Esophagus squamous epithelium (tissue), 4 donors: Measurements from ENCODE around the gene DAB2IP.
"Not testable (repeated sequence)": the region's sequence is repeated elsewhere in the genome, so short reads cannot be mapped to it uniquely, and the experiment has no call there.

ENCODE experiments used
- POLR2A ChIP-seq, 4 donors: fragments of 450-650 bp; IDR thresholded peaks; one replicate each; pipeline ENCODE4 v1.6.1; 2017; ENCODE audit warnings: antibody characterized with exemption in 4 of 4, mild to moderate bottlenecking in 4 of 4, moderate library complexity in 3 of 4
- TF ChIP-seq, protein P1 (sequence below), 6 experiments: fragments of 450-650 bp in 4 of 6; fragments of 200-600 bp in 2 of 6; sonication (generic) in 2 of 6; IDR thresholded peaks; one replicate each; pipeline ENCODE4 v1.5.1; 2016 to 2019; ENCODE audit warnings: antibody characterized with exemption in 6 of 6, mild to moderate bottlenecking in 4 of 6, moderate library complexity in 4 of 6

DNA sequence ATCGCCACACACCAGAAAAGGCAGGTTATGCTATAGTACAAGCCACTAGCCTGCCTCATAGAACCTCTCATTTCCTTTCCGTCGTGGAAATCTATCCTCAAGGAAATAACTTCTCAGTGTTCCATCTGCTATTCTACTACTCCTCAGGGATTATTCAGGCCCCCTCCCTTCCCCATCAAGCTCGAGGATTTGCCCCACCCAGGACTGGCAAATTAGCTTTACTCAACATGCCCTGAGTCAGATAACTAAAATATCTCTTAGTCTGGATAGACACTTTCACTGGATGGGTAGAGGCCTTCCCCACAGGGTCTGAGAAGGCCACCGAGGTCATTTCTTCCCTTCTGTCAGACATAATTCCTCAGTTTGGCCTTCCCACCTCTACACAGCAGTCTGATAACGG, 142.9 kb downstream of the DAB2IP start:
- TF ChIP-seq POLR2A (IDR thresholded peaks at IDR 0.05), result not testable (repeated sequence)
- TF ChIP-seq, protein P1, sequence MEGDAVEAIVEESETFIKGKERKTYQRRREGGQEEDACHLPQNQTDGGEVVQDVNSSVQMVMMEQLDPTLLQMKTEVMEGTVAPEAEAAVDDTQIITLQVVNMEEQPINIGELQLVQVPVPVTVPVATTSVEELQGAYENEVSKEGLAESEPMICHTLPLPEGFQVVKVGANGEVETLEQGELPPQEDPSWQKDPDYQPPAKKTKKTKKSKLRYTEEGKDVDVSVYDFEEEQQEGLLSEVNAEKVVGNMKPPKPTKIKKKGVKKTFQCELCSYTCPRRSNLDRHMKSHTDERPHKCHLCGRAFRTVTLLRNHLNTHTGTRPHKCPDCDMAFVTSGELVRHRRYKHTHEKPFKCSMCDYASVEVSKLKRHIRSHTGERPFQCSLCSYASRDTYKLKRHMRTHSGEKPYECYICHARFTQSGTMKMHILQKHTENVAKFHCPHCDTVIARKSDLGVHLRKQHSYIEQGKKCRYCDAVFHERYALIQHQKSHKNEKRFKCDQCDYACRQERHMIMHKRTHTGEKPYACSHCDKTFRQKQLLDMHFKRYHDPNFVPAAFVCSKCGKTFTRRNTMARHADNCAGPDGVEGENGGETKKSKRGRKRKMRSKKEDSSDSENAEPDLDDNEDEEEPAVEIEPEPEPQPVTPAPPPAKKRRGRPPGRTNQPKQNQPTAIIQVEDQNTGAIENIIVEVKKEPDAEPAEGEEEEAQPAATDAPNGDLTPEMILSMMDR (IDR thresholded peaks at IDR 0.05), result not testable (repeated sequence)
